Neural progenitor cell (in vitro differentiated cells): ENCODE data around the gene KIF1B. TPM values are rescaled to one million over a fixed set of nuclear protein-coding genes. Genes with fewer than 3 reads are reported as not detected.

Experiments
- DNase-seq: peaks from one replicate; pipeline ENCODE4 v3.0.0-alpha.2; 2016; ENCODE audit warnings: low spot score
- H2AFZ ChIP-seq: fragments of 200-600 bp; sonication (generic); replicated peaks from 2 replicates; pipeline ENCODE4 v1.6.1; 2016; ENCODE audit warnings: antibody characterized with exemption
- H3F3A ChIP-seq: fragments of 200-600 bp; sonication (generic); 2 replicates; pipeline ENCODE4 v1.6.1; 2016; ENCODE audit warnings: antibody characterized with exemption, low read depth
- H3K27ac ChIP-seq: fragments of 200-600 bp; sonication (generic); 2 replicates; pipeline ENCODE4 v1.5.1; 2016; ENCODE audit warnings: mild to moderate bottlenecking
- H3K27me3 ChIP-seq: fragments of 200-600 bp; sonication (generic); 2 replicates; pipeline ENCODE4 v1.6.1; 2016; ENCODE audit warnings: mild to moderate bottlenecking, moderate library complexity
- H3K36me3 ChIP-seq: fragments of 200-600 bp; sonication (generic); 2 replicates; pipeline ENCODE4 v1.5.1; 2016
- H3K4me1 ChIP-seq: fragments of 200-600 bp; sonication (generic); 2 replicates; pipeline ENCODE4 v1.6.1; 2016; ENCODE audit warnings: mixed run types
- H3K4me2 ChIP-seq: fragments of 200-600 bp; sonication (generic); 2 replicates; pipeline ENCODE4 v1.6.1; 2016
- H3K4me3 ChIP-seq: fragments of 200-600 bp; sonication (generic); 2 replicates; pipeline ENCODE4 v1.5.1; 2016
- H3K79me2 ChIP-seq: fragments of 200-600 bp; sonication (generic); 2 replicates; pipeline ENCODE4 v1.6.1; 2016; ENCODE audit warnings: low read depth
- H3K9ac ChIP-seq: fragments of 200-600 bp; sonication (generic); 2 replicates; pipeline ENCODE4 v1.6.1; 2016
- H3K9me3 ChIP-seq: fragments of 200-600 bp; sonication (generic); 2 replicates; pipeline ENCODE4 v1.5.1; 2016; ENCODE audit warnings: low read depth
- H4K20me1 ChIP-seq: fragments of 200-600 bp; sonication (generic); 2 replicates; pipeline ENCODE4 v1.6.1; 2016; ENCODE audit warnings: low read depth
- H3K27ac Mint-ChIP-seq: 3 replicates; pipeline ENCODE4 v1.8.0; 2021; ENCODE audit warnings: mixed read lengths
- H3K27me3 Mint-ChIP-seq: 2 replicates; pipeline ENCODE4 v1.8.0; 2022; ENCODE audit warnings: low read depth, mild to moderate bottlenecking, inconsistent platforms, moderate library complexity, mixed read lengths; ENCODE audit not compliant: insufficient read depth
- H3K36me3 Mint-ChIP-seq: 3 replicates; pipeline ENCODE4 v1.8.0; 2021; ENCODE audit warnings: mixed read lengths
- H3K4me1 Mint-ChIP-seq: 3 replicates; pipeline ENCODE4 v1.8.0; 2021; ENCODE audit warnings: mixed read lengths
- H3K4me3 Mint-ChIP-seq: 3 replicates; pipeline ENCODE4 v1.8.0; 2021; ENCODE audit warnings: mild to moderate bottlenecking, moderate library complexity, mixed read lengths
- H3K9me3 Mint-ChIP-seq: 3 replicates; pipeline ENCODE4 v1.8.0; 2020; ENCODE audit warnings: mixed read lengths
- CTCF ChIP-seq: fragments of 200-600 bp; sonication (generic); IDR thresholded peaks from 2 replicates; pipeline ENCODE4 v1.5.1; 2017; ENCODE audit warnings: antibody characterized with exemption, mild to moderate bottlenecking
- EZH2 ChIP-seq: fragments of 200-600 bp; sonication (generic); IDR thresholded peaks from 2 replicates; pipeline ENCODE4 v1.6.1; 2017; ENCODE audit warnings: antibody characterized with exemption, mild to moderate bottlenecking, moderate library complexity
- EZH2phosphoT487 ChIP-seq: fragments of 200-600 bp; sonication (generic); IDR thresholded peaks from 2 replicates; pipeline ENCODE4 v1.6.1; 2017; ENCODE audit warnings: antibody characterized with exemption
- total RNA-seq: library from RNA; depleted of rRNA; stranded (reverse); fragments of >200 nt; gene quantifications from 2 replicates; pipeline ENCODE4 v1.2.3, GENCODE V29; 2015; ENCODE audit warnings: low replicate concordance

The KIF1B gene
- total RNA-seq = 49.8 and 52.0 TPM in 2 replicates

- Histone ChIP-seq H3F3A (peaks cover 22% of the 10 kb centered on the region), H3K9ac (peak within 1 kb of the TSS; percentile 71), H4K20me1 (peaks cover 40% of the 10 kb centered on the region), H3K36me3 (no peaks in the 10 kb centered on the region), H3K27ac (no peak within 1 kb of the TSS), H3K4me2 (peak within 1 kb of the TSS; percentile 86), H2AFZ (peak within 1 kb of the TSS; percentile 74), H3K79me2 (peaks cover 45% of the 10 kb centered on the region), H3K4me1 (peaks cover 29% of the 10 kb centered on the region), H3K27me3 (peaks cover 8% of the 10 kb centered on the region), H3K9me3 (no peaks in the 10 kb centered on the region), H3K4me3 (peak within 1 kb of the TSS; percentile 78)
- peak within 1 kb of the TSS; percentile 99 for H3K4me3 Mint-ChIP-seq
- H3K9me3 Mint-ChIP-seq = no peaks in the 10 kb centered on the region
- no peaks in the 10 kb centered on the region for H3K36me3 Mint-ChIP-seq
- peaks cover 36% of the 10 kb centered on the region for H3K4me1 Mint-ChIP-seq
- peak within 1 kb of the TSS; percentile 99 for H3K27ac Mint-ChIP-seq
- H3K27me3 Mint-ChIP-seq = peaks cover 2% of the 10 kb centered on the region
- peak; percentile 99 for DNase-seq
- TF ChIP-seq EZH2phosphoT487 (no peak), CTCF (peak; percentile 95), EZH2 (no peak)
These were observed at the start of gene KIF1B for GRCh38 chr1:10209905-10210810. KIF1B (plus strand) TSS chr1:10210570; CDS start chr1:10232329, 21,759 bp downstream.

GRCh38 chr1:10160907-10161490, 49.4 kb upstream of the KIF1B start:
- DNase-seq = no peak
- Histone ChIP-seq H3K9me3 (no peaks in the 10 kb centered on the region), H3K4me2 (no peak overlapping the region), H3K36me3 (no peaks in the 10 kb centered on the region), H2AFZ (no peak overlapping the region), H4K20me1 (no peaks in the 10 kb centered on the region), H3K27ac (no peak overlapping the region), H3K27me3 (no peaks in the 10 kb centered on the region), H3K79me2 (no peaks in the 10 kb centered on the region), H3K4me1 (no peaks in the 10 kb centered on the region), H3K9ac (no peak overlapping the region), H3K4me3 (no peak overlapping the region), H3F3A (no peaks in the 10 kb centered on the region)
- Mint-ChIP-seq H3K36me3 (peaks cover 31% of the 10 kb centered on the region), H3K4me1 (peaks cover 18% of the 10 kb centered on the region), H3K27me3 (peaks cover 2% of the 10 kb centered on the region), H3K4me3 (no peak overlapping the region), H3K9me3 (no peaks in the 10 kb centered on the region), H3K27ac (peak overlapping the region; percentile 30)
- TF ChIP-seq CTCF (no peak), EZH2phosphoT487 (no peak), EZH2 (no peak)

GRCh38 chr1:10161541-10162290, 48.7 kb upstream of the KIF1B start:
- no peak overlapping the region for H3K9ac ChIP-seq
- H3K27ac Mint-ChIP-seq = peak overlapping the region; percentile 46
- no peak overlapping the region for H3K4me2 ChIP-seq
- no peaks in the 10 kb centered on the region for H3K79me2 ChIP-seq
- H3K36me3 ChIP-seq = no peaks in the 10 kb centered on the region
- no peak overlapping the region for H3K4me3 Mint-ChIP-seq
- H3K36me3 Mint-ChIP-seq = peaks cover 34% of the 10 kb centered on the region
- peaks cover 2% of the 10 kb centered on the region for H3K27me3 Mint-ChIP-seq
- no peaks in the 10 kb centered on the region for H3K27me3 ChIP-seq
- H2AFZ ChIP-seq = no peak overlapping the region
- no peak overlapping the region for H3K4me3 ChIP-seq
- no peaks in the 10 kb centered on the region for H3K9me3 Mint-ChIP-seq
- no peak for TF ChIP-seq EZH2
- TF ChIP-seq EZH2phosphoT487 = no peak
- no peak for TF ChIP-seq CTCF
- H3F3A ChIP-seq = no peaks in the 10 kb centered on the region
- no peaks in the 10 kb centered on the region for H4K20me1 ChIP-seq
- no peaks in the 10 kb centered on the region for H3K9me3 ChIP-seq
- H3K27ac ChIP-seq = no peak overlapping the region
- peaks cover 18% of the 10 kb centered on the region for H3K4me1 Mint-ChIP-seq
- DNase-seq = no peak
- no peaks in the 10 kb centered on the region for H3K4me1 ChIP-seq
